IPS DF 4.7 (cell line): ENCODE data around the gene FCGBP.

Experiments
- DNase-seq: peaks from one replicate; pipeline ENCODE4 v3.0.0-alpha.2; 2013; ENCODE audit warnings: low spot score; ENCODE audit errors: extremely low read depth

The FCGBP gene

DNA sequence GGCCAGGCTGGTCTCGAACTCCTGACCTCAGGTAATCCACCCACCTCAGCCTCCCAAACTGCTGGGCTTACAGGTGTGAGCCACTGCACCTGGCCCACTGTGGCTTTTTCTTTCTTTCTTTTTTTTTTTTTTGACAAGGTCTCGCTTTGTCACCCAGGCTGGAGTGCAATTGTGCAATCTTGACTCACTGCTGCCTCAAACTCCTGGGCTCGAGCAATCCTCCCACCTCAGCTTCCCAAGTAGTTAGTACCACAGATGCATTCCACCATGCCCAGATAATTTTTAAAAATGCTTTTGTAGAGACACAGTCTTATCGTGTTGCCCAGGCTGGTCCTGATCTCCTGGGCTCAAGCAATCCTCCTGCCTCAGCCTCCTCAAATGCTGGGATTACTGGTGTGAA lies 12.1 kb upstream of the FCGBP start:
- DNase-seq, result no peak

DNA sequence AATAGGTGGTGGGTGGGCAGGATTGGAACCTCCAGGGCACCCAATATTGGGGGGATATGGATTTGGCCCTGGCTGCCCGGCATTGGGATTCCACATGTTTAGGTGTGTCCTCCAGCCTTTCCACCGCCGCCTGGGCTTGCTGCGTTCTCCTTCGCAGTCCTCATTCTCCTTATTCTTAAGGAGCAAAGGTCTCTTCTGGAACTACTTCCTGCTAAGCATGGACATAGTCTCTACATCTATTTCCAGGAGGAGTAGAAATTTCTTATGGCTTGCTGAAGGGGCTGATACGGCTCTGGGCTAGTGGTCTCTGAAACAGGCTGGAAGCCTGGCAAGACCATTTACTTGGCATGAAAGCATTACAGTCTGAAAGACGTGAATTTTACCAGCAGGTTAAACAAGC lies 9.2 kb upstream of the FCGBP start:
- DNase-seq, result no peak

DNA sequence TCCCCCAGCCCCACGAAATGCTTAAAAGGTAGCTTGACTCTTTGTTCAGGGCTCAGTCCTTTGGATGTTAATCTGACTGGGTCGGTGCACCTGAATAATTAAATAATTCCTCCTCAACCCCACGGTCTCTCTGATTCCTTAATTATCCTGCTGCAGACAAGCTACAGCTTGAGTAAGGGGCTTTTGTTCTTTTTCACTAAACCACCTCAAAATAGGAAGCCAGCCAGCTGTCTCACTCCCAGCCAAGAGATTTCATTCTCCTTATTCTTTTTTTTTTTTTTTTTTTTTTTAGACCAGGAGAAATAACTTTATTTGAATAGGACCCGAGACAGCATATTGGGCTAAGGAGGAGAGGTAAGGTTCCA lies 7.9 kb upstream of the FCGBP start:
- DNase-seq, result no peak

- DNase-seq, result no peak
Measured at GRCh38 chr19:39941615-39942365, 7.4 kb upstream of the FCGBP start.

- DNase-seq, result no peak
Measured at GRCh38 chr19:39941151-39941550, 6.7 kb upstream of the FCGBP start.

GRCh38 chr19:39940221-39940833 lies 5.9 kb upstream of the FCGBP start:
- no peak for DNase-seq

GRCh38 chr19:39939556-39939955 lies 5.1 kb upstream of the FCGBP start:
- no peak for DNase-seq

- no peak for DNase-seq
Measured at GRCh38 chr19:39937787-39938186, 3.4 kb upstream of the FCGBP start.

GRCh38 chr19:39937094-39937720 lies 2.8 kb upstream of the FCGBP start:
- DNase-seq, result no peak

DNA sequence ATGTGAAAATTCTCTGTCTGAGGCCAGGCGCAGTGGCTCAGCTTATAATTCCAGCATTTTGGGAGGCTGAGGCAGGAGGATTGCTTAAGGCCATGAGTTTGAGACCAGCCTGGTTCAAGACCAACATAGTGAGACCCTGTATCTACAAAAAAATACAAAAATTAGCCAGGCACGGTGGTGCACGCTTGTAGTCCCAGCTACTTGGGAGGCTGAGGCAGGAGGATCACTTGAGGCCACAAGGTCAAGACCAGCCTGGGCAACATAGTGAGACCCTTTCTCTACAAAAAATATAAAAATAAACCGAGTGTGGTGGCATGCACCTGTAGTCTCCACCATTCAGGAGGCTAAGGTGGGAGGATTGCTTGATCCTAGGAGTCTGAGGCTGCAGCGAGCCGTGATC lies 2.2 kb upstream of the FCGBP start:
- DNase-seq, result no peak

DNA sequence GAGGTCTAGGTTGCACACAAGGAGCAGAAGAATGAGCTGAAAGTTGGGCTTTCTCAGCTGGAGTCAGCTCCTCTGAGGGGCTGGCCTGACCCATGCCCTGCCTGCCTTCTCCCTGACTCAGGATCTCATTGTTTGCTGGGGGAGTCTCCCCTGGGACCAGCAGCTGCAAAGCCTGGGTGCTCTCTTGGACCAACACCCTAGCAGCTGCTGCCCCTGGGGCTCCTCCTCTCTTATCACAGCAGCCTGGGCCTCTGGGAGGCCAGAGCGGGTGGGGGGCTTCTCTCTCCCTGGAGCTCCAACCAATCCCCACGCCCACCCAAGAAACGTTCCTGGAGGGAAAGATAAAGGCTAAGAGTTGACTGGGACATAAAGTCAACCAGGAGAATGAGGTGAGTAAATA lies 1.6 kb upstream of the FCGBP start:
- DNase-seq, result no peak

- no peak for DNase-seq
Measured at GRCh38 chr19:39935364-39935661, 879 bp upstream of the FCGBP start.

- DNase-seq, result no peak
Measured at GRCh38 chr19:39929750-39930149, 4.7 kb downstream of the FCGBP start.

DNA sequence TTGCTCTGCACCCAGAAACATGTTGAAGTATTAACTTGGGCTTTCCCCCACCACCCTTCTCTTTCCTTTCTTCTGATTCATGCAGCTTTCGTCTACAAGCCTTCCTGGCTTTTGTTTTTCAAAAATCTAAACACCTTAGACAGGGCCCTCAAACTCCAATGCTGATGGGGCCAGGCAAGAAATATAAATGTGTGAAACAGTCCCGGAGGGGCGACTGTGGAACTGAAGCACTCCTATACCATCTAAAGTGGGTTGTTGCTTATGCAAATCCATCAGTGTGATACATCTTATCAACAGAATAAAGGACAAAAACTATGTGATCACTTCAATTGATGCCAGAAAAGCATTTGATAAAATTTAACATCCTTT lies 6.1 kb downstream of the FCGBP start:
- DNase-seq, result no peak

- no peak for DNase-seq
Measured at GRCh38 chr19:39927524-39928356, 6.7 kb downstream of the FCGBP start.

DNA sequence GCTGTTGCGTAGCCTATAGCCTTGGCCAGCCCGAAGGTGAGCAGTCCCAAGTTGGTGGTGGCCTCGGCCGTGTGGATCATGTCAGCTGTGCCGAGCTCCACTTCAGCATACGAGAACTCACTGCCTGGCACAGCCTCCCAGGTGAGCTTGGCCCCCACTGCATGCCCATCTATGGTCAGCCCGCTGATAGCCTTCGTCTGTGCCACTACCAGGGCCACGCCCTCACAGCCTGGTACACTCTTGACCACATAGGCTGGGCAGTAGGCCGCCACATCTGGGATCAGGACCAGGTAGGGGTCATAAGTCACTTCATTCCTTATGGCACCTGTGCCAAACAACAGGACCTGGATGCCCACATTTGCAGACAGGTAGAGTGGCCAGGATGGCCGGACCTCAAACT lies 7.4 kb downstream of the FCGBP start:
- no peak for DNase-seq

DNA sequence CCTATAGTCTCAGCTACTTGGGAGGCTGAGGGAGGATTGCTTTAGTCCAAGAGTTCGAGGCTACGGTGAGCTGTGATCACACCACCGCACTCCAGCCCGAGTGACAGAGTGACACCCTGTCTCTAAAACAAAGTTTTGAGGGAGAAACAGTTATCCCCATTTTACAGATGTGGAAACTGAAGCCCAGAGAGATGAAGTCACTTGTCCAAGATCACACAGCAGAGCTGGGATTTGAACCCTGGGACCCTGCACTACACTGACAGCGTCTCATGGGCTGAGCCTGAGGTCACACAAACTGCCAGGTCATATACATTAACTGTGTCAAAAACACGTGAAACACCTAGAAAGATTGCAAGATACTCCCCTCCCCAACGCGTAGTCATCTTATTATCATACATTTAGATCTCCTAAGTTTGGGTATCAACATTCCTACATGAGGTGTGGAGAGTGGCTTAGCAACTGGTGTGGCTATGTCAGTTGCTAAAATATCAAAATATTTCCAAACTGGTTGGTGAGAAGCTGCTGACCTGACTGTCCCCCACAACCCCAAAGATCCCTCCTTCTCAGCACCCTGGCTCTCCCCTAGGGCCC lies 8.2 kb downstream of the FCGBP start:
- no peak for DNase-seq

DNA sequence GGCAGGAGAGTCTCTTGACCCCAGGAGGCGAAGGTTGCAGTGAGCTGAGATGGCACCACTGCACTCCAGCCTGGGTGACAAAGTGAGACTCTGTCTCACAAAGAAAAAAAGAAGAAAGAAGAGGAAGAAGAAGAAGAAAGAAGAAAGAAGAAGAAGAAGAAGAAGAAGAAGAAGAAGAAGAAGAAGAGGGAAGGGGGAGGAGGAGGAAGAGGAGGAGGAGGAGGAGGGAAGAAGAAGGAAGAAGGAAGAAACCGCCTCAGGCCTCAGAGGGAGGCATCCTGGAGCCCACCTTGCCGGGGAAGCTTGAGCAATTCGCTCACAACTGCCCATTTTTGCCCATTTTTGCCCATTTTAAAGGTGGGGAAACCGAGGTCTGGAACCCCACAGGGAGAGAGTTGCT lies 9.5 kb downstream of the FCGBP start:
- no peak for DNase-seq

GRCh38 chr19:39924389-39924788 lies 10.0 kb downstream of the FCGBP start:
- no peak for DNase-seq

DNA sequence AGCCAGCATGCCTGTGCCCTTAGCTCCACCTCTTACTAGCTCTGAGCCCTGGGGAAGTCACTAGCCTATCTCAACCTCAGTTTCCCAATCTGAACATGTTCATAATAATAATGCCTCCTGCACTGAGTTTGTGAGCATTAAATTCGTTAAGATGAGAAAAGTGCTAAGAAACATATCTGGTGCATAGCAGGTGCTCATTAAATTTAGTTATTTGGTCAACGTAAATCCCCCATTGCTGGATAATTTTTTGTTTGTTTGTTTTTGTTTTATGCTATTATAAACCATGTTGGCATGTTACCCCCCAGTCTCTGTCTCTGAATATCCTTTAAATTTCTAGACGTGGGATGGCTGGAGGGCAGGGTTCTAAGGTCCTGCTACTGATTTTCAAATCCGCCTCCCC lies 10.6 kb downstream of the FCGBP start:
- DNase-seq, result no peak

DNA sequence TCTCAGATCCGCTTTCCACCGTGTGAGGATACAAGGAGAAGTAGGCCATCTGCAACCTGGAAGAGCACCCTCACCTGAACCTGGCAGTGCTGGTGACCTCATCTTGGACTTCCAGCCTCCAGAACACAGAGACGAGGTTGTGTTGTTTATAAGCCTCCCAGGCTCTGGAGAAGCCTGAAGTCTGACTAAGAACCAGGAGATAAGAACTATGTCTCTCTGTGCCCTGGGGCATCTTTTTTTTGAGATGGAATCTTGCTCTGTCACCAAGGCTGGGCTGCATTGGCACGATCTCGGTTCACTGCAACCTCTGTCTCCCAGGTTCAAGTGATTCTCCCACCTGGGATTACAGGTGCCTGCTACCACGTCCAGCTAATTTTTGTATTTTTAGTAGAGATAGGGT lies 14.5 kb downstream of the FCGBP start:
- no peak for DNase-seq

DNA sequence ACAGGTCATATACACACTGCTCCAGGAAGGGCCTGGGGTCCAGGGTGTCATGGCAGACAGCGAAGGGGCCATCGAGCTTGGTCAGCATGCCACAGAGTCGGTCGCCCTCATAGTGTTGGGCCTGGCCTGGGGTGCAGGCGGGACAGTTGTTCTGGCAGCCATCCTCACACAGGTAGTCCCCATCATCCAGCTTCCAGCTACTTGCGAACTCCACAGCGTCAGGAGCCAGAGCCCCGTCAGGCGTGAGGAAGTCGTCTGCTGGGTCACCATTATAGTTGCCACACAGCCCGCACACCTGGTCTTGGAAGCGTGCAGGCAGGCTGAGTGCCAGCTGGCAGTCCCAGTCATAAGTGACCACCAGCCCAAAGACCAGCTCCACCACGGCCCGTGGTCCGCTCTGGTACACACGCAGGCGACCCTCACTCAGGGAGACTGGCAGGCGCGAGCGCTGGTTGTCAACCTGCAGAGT lies 16.2 kb downstream of the FCGBP start:
- no peak for DNase-seq
